ENCODE measurements around the gene LTBP2.

DNA sequence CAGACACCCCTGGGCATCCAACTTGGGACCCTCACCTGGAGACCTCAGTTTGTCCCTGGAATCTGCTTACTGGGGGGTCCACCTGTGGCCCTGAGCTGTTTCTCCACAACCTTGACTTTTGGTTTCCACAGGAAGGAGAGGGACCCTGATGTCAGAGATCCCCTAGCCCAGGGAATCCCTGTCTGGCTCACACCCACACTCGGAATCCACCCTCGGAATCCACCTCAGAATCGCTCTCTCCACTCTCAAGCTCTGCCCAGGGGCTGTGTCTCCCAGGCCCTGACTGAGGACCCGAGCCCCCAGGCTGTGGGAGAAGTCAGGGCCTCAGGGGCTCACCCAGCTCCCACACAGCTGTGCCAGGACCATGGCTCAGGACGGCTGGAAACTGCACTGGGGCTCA, 17.4 kb downstream of the LTBP2 start:
- TF ChIP-seq POLR2A (IDR thresholded peaks at IDR 0.05; ENCODE audit: low read length) = no peak
- no peak for TF ChIP-seq GATA1 (IDR thresholded peaks at IDR 0.05; ENCODE audit: low read depth, low read length)
